ENCODE data around the gene DMRT3. TPM values are rescaled to one million over a fixed set of nuclear protein-coding genes. Genes with fewer than 3 reads are reported as not detected.

Gene DMRT3
- total RNA-seq, 1 donor from 2014 or later: not detected

- Histone ChIP-seq H3K4me1 (ENCODE audit: insufficient read depth, low read length) (no peaks in the 10 kb centered on the region), H3K27me3 (ENCODE audit: insufficient read depth, low read length) (peaks cover 3% of the 10 kb centered on the region), H3K9ac (ENCODE audit: low read length) (no peak overlapping the region), H3K27ac (ENCODE audit: low read depth, low read length) (no peak overlapping the region), H3K9me3 (ENCODE audit: insufficient read depth, low read depth, low read length) (no peaks in the 10 kb centered on the region), H3K36me3 (ENCODE audit: insufficient read depth, low read length) (no peaks in the 10 kb centered on the region), H3K4me2 (ENCODE audit: low read length) (no peak overlapping the region), H3K4me3 (ENCODE audit: insufficient read depth, low read depth, low read length) (no peak overlapping the region), H2AFZ (ENCODE audit: low read depth, low read length) (no peak overlapping the region), H3K79me2 (ENCODE audit: insufficient read depth, low read length) (no peaks in the 10 kb centered on the region), H4K20me1 (ENCODE audit: insufficient read depth, low read length) (no peaks in the 10 kb centered on the region)
- no peaks in the 10 kb centered on the region for H3K36me3 Mint-ChIP-seq (ENCODE audit: low read depth, unreplicated experiment)
- no peak for FAIRE-seq
- peaks cover 2% of the 10 kb centered on the region for H3K9me3 Mint-ChIP-seq (ENCODE audit: unreplicated experiment)
- H3K27me3 Mint-ChIP-seq (ENCODE audit: low read depth, unreplicated experiment): peaks cover 5% of the 10 kb centered on the region
- no peak overlapping the region for H3K27ac Mint-ChIP-seq (ENCODE audit: unreplicated experiment)
- no peak for DNase-seq (ENCODE audit: low read depth)
- H3K4me1 Mint-ChIP-seq (ENCODE audit: low read depth, unreplicated experiment): peaks cover 6% of the 10 kb centered on the region
- no peak overlapping the region for H3K4me3 Mint-ChIP-seq (ENCODE audit: unreplicated experiment)
- TF ChIP-seq EZH2 (IDR thresholded peaks at IDR 0.05; ENCODE audit: insufficient read depth, low read length): no peak
- TF ChIP-seq, protein P1, sequence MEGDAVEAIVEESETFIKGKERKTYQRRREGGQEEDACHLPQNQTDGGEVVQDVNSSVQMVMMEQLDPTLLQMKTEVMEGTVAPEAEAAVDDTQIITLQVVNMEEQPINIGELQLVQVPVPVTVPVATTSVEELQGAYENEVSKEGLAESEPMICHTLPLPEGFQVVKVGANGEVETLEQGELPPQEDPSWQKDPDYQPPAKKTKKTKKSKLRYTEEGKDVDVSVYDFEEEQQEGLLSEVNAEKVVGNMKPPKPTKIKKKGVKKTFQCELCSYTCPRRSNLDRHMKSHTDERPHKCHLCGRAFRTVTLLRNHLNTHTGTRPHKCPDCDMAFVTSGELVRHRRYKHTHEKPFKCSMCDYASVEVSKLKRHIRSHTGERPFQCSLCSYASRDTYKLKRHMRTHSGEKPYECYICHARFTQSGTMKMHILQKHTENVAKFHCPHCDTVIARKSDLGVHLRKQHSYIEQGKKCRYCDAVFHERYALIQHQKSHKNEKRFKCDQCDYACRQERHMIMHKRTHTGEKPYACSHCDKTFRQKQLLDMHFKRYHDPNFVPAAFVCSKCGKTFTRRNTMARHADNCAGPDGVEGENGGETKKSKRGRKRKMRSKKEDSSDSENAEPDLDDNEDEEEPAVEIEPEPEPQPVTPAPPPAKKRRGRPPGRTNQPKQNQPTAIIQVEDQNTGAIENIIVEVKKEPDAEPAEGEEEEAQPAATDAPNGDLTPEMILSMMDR (IDR thresholded peaks at IDR 0.05; ENCODE audit: insufficient read depth, low read depth, low read length): no peak
Observed at GRCh38 chr9:1002678-1003077, 26.2 kb downstream of the DMRT3 start.

DNA sequence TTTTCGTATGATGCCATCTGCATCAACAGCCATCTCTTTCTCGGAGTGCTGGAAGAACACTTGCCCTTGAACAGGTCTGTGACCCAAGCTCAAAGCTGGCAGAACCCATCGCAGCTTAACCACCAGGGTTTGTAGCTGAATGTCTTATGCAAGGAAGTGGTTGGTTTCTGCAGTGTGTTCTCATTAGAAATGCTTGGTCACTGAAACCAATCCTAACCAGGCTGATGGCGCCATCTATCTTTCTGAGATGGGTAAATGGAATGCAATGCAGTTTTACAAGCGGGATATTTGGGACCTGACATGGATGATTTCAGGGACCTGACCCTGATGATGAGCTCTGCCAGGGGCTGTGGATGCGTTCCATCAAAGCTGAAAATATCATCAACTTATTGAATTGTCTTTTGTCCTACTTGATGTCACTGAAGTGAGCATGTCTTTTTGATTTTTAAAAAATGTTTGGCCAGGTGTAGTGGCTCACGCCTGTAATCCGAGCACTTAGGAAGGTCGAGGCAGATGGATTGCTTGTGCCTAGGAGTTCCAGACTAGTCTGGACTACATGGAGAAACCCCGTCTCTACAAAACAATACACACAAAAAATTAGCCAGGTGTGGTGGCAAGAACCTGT is 28.7 kb downstream of the DMRT3 start:
- TF ChIP-seq, protein P1 (IDR thresholded peaks at IDR 0.05; ENCODE audit: insufficient read depth, low read depth, low read length): peak; percentile 42
- no peak for TF ChIP-seq EZH2 (IDR thresholded peaks at IDR 0.05; ENCODE audit: insufficient read depth, low read length)
- DNase-seq (ENCODE audit: low read depth): peak; percentile 21
- H3K36me3 Mint-ChIP-seq (ENCODE audit: low read depth, unreplicated experiment): no peaks in the 10 kb centered on the region
- Histone ChIP-seq H2AFZ (ENCODE audit: low read depth, low read length) (no peak overlapping the region), H3K27ac (ENCODE audit: low read depth, low read length) (no peak overlapping the region), H3K4me2 (ENCODE audit: low read length) (no peak overlapping the region), H3K4me3 (ENCODE audit: insufficient read depth, low read depth, low read length) (no peak overlapping the region), H3K9ac (ENCODE audit: low read length) (no peak overlapping the region), H3K4me1 (ENCODE audit: insufficient read depth, low read length) (no peaks in the 10 kb centered on the region), H3K79me2 (ENCODE audit: insufficient read depth, low read length) (no peaks in the 10 kb centered on the region), H3K9me3 (ENCODE audit: insufficient read depth, low read depth, low read length) (no peaks in the 10 kb centered on the region), H4K20me1 (ENCODE audit: insufficient read depth, low read length) (no peaks in the 10 kb centered on the region), H3K27me3 (ENCODE audit: insufficient read depth, low read length) (peaks cover 3% of the 10 kb centered on the region), H3K36me3 (ENCODE audit: insufficient read depth, low read length) (no peaks in the 10 kb centered on the region)
- peaks cover 7% of the 10 kb centered on the region for H3K27me3 Mint-ChIP-seq (ENCODE audit: low read depth, unreplicated experiment)
- H3K4me1 Mint-ChIP-seq (ENCODE audit: low read depth, unreplicated experiment): peaks cover 3% of the 10 kb centered on the region
- H3K9me3 Mint-ChIP-seq (ENCODE audit: unreplicated experiment): no peaks in the 10 kb centered on the region
- H3K4me3 Mint-ChIP-seq (ENCODE audit: unreplicated experiment): no peak overlapping the region
- FAIRE-seq: no peak
- no peak overlapping the region for H3K27ac Mint-ChIP-seq (ENCODE audit: unreplicated experiment)

DNA sequence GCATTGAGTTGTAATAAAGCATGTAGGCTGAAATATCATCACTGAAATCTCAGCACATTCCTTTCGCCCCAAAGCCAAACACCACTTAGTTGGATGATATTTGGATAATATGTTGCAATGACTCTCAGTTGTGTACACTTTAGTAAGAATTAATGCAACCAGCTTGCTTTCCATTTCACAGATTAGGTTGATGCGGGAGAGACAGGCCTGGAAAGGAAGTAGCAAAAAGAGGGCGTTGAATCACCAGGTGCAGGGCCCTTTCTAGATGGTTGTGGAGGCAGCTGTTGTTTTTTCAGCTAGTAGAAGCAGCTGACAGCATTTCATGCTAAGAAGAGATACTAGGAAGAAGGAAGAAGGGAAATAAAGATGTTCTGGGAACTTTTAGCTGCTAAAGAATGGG is 30.9 kb downstream of the DMRT3 start:
- Histone ChIP-seq H3K36me3 (ENCODE audit: insufficient read depth, low read length) (no peaks in the 10 kb centered on the region), H3K9me3 (ENCODE audit: insufficient read depth, low read depth, low read length) (no peaks in the 10 kb centered on the region), H4K20me1 (ENCODE audit: insufficient read depth, low read length) (no peaks in the 10 kb centered on the region), H3K79me2 (ENCODE audit: insufficient read depth, low read length) (no peaks in the 10 kb centered on the region), H2AFZ (ENCODE audit: low read depth, low read length) (no peak overlapping the region), H3K4me2 (ENCODE audit: low read length) (no peak overlapping the region), H3K27me3 (ENCODE audit: insufficient read depth, low read length) (peaks cover 3% of the 10 kb centered on the region), H3K4me3 (ENCODE audit: insufficient read depth, low read depth, low read length) (no peak overlapping the region), H3K9ac (ENCODE audit: low read length) (no peak overlapping the region), H3K27ac (ENCODE audit: low read depth, low read length) (no peak overlapping the region), H3K4me1 (ENCODE audit: insufficient read depth, low read length) (no peaks in the 10 kb centered on the region)
- FAIRE-seq (no peak), DNase-seq (ENCODE audit: low read depth) (no peak)
- H3K36me3 Mint-ChIP-seq (ENCODE audit: low read depth, unreplicated experiment): no peaks in the 10 kb centered on the region
- H3K4me1 Mint-ChIP-seq (ENCODE audit: low read depth, unreplicated experiment): no peaks in the 10 kb centered on the region
- H3K4me3 Mint-ChIP-seq (ENCODE audit: unreplicated experiment): no peak overlapping the region
- no peak overlapping the region for H3K27ac Mint-ChIP-seq (ENCODE audit: unreplicated experiment)
- peaks cover 8% of the 10 kb centered on the region for H3K27me3 Mint-ChIP-seq (ENCODE audit: low read depth, unreplicated experiment)
- no peak for TF ChIP-seq EZH2 (IDR thresholded peaks at IDR 0.05; ENCODE audit: insufficient read depth, low read length)
- TF ChIP-seq, protein P1 (IDR thresholded peaks at IDR 0.05; ENCODE audit: insufficient read depth, low read depth, low read length): no peak
- H3K9me3 Mint-ChIP-seq (ENCODE audit: unreplicated experiment): no peaks in the 10 kb centered on the region
